Measurements from ENCODE around the gene CELSR1. TPM values are rescaled to one million over a fixed set of nuclear protein-coding genes. Genes with fewer than 3 reads are reported as not detected.

The CELSR1 gene
- total RNA-seq, 1 donor = 1.3 TPM

GRCh38 chr22:46430961-46431838, 106.2 kb downstream of the CELSR1 start:
- DNase-seq (ENCODE audit: low read depth in 2 of 3, low spot score in 2 of 3) = no peak

- no peak for DNase-seq (ENCODE audit: low read depth in 2 of 3, low spot score in 2 of 3)
Measured at GRCh38 chr22:46429325-46429853, 108.0 kb downstream of the CELSR1 start.

DNA sequence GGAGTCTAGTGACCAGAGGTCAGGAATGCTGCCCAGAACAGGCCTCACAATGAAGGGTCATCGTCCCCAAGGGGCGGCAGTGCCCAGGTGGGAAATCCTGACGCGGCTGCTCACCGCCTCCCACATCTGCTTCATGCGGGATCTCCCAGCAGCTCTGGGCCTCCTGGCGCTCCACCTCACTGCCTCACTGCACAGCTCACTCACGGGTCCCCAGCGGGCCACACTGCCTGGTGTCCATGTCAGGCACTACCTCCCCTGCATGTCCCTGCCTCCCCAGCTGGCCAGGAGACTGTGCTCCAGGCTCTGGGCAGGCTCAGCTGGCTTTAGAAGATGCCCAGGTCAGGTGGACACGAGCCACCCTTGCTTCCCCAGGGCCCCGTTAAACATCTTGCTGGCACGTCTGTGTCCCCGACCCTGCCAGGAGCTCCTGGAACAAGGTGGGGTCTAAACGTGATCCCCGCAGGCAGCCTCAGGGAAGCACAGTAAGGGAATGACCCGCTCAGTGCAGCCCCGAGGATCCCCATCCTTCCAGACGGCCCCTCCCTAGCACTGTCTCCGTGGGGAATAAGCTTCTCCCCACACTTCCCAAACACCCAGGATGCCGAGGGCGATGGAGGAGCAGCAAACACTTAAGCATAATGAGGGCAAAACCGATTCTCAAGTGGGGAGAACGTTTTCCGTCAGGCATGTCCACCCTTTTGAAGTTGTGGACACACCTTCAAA, 108.7 kb downstream of the CELSR1 start:
- no peak for DNase-seq (ENCODE audit: low read depth in 2 of 3, low spot score in 2 of 3)

GRCh38 chr22:46428171-46428570, 109.2 kb downstream of the CELSR1 start:
- no peak for DNase-seq (ENCODE audit: low read depth in 2 of 3, low spot score in 2 of 3)

GRCh38 chr22:46425016-46425415, 112.4 kb downstream of the CELSR1 start:
- DNase-seq (ENCODE audit: low read depth in 2 of 3, low spot score in 2 of 3) = no peak

DNA sequence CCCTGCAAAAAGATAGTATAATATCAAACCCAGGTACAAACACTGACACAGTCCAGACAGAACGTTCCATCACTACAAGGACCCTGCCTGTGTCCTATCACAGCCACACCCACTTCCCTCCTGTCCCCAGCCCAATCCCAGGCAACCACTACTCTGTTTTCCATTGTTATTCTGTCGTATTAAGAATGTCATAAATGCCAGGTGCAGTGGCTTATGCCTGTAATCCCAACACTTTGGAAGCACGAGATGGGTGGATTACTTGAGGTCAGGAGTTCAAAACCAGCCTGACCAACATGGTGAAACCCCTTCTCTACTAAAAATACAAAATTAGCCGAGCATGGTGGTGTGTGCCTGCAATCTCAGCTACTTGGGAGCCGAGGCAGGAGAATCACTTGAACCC, 112.9 kb downstream of the CELSR1 start:
- DNase-seq (ENCODE audit: low read depth in 2 of 3, low spot score in 2 of 3) = no peak

- no peak for DNase-seq (ENCODE audit: low read depth in 2 of 3, low spot score in 2 of 3)
Measured at GRCh38 chr22:46422896-46423295, 114.5 kb downstream of the CELSR1 start.

DNA sequence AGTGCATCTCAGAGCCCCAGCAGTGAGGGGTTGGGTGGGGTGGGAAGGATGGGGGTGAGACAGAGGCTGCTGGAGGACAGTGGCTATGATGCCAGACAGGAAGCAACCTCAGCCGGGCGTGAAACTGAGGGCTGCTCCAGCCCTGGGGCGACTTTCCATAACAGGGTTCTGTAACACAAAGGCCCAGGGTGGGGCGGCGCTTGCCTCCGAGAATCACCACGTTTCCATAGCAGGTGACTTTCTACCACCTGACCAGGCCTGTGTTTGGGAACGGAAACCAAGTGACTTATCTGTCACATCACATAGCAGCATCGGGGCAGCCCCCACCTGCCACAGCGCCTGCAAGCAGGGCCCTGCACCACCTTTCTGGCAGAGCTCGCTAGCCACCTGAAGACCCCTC, 116.2 kb downstream of the CELSR1 start:
- DNase-seq (ENCODE audit: low read depth in 2 of 3, low spot score in 2 of 3) = no peak

GRCh38 chr22:46419754-46420571, 117.5 kb downstream of the CELSR1 start:
- DNase-seq (ENCODE audit: low read depth in 2 of 3, low spot score in 2 of 3) = no peak

GRCh38 chr22:46418827-46419226, 118.6 kb downstream of the CELSR1 start:
- DNase-seq (ENCODE audit: low read depth in 2 of 3, low spot score in 2 of 3) = no peak

- DNase-seq (ENCODE audit: low read depth in 2 of 3, low spot score in 2 of 3) = no peak
Measured at GRCh38 chr22:46417769-46418168, 119.7 kb downstream of the CELSR1 start.

- DNase-seq (ENCODE audit: low read depth in 2 of 3, low spot score in 2 of 3) = no peak
Measured at GRCh38 chr22:46416891-46417580, 120.4 kb downstream of the CELSR1 start.

- no peak for DNase-seq (ENCODE audit: low read depth in 2 of 3, low spot score in 2 of 3)
Measured at GRCh38 chr22:46416520-46416871, 120.9 kb downstream of the CELSR1 start.

DNA sequence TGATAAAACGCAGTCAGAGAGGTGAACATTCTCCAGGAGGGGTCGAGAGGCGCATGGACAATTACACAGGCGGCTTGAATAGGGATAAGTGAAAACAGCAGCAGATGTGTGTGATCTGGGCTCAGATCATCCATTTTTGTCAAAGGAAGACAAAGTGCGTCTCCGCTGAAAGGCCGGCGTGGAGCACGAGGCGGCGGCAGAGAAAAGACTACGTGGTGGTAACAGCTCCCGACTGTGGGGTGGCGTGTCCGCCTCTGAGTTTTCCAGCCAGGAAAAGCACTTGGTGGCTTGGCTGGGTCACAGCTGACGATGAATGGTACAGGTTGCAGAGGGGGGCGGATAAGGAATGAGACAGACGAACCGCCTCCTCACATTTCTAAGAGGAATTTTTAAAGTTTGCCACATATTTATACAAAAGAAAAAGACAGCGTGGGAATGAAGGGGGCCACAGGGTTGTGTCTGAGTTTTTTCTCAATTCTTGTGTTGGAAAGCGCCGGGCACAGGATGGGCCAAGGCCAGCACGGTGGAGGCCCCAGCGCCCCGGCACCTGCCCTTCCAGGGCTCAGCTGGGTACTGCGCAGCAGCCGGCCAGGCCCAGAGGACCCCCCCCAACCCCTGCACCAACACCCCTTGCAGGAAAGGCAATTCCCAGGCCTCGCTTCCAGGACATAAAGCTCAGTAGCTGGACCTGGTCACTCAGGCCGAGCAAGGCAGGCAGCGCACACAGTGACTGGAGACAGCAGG, 121.5 kb downstream of the CELSR1 start:
- DNase-seq (ENCODE audit: low read depth in 2 of 3, low spot score in 2 of 3) = no peak

DNA sequence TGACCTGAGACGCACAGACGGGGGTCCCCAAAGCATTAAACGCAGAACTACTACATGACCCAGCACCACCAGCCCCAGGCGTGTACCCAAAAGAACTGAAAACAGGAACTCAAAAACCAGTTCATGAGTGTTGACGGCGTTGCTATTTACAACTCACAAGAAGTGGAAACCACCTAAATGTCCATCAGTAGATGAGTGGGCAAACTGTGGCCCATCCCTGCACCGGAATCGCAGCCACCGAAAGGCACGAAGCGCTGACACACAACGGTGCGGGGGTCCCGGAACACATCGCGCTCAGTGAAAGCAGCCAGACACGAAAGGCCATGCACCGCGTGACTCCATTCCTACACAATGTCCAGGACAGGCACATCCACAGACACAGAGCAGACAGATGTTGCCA, 122.7 kb downstream of the CELSR1 start:
- peak in 2 of 3 donors; percentile 16 to 50 for DNase-seq (ENCODE audit: low read depth in 2 of 3, low spot score in 2 of 3)

DNA sequence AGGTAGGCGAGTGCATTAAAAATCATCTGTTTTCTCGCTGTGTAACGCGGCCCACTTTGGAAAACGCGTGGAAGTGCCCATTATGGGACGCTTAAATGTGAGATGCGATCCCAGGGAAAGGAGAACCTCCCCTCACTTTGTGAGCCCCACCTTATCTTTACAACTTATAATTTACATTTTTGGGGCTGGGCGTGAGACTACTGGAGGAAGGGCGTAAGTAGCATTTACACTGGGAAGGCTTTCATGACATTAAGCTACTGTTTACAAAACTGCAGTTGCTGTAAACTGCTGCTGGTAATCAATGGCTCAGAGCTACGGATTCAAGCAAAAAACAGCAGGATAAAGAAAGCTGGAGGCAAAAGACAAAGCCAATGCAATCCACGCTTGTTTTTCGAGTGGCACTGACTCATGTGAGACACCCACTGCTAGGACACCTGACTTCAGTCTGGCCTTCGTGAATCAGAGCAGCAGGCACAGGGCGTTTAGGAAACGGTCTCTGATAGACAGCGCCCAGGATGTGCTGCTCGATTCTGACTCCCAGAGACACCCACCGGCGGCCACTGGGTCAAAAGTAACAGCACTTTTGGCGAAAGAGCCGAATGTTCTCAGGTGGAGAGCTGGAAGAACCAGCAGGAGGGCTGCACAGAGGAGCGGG, 123.6 kb downstream of the CELSR1 start:
- DNase-seq (ENCODE audit: low read depth in 2 of 3, low spot score in 2 of 3) = no peak

DNA sequence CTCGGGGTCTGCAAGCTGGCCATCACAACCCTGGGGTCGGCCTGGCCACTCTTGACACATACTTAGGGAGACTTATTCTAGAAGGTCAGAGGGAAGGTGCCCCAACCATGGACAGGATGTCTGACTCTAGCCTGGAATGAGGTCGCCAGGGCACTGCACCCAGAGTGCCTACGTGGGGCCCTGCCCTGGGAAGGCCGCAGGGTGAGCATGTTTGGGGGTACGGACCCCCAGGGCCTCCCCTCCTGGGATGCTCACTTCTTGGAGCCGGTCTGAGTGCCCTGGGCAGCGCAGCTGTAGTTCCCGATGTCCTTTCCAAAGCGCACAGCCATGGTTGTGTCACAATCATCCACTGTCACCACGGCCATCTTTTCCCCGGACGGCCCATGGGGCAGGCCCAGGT, 126.1 kb downstream of the CELSR1 start:
- no peak for DNase-seq (ENCODE audit: low read depth in 2 of 3, low spot score in 2 of 3)

- no peak for DNase-seq (ENCODE audit: low read depth in 2 of 3, low spot score in 2 of 3)
Measured at GRCh38 chr22:46410291-46410808, 127.1 kb downstream of the CELSR1 start.

- DNase-seq (ENCODE audit: low read depth in 2 of 3, low spot score in 2 of 3) = no peak
Measured at GRCh38 chr22:46409631-46410210, 127.7 kb downstream of the CELSR1 start.
